ENCODE data around the gene GRB10. TPM values are rescaled to one million over a fixed set of nuclear protein-coding genes. Genes with fewer than 3 reads are reported as not detected.

GRB10 gene
- total RNA-seq, 2 experiments from 2014 or later: 5.9 to 8.4 TPM

- TF ChIP-seq, protein P1, sequence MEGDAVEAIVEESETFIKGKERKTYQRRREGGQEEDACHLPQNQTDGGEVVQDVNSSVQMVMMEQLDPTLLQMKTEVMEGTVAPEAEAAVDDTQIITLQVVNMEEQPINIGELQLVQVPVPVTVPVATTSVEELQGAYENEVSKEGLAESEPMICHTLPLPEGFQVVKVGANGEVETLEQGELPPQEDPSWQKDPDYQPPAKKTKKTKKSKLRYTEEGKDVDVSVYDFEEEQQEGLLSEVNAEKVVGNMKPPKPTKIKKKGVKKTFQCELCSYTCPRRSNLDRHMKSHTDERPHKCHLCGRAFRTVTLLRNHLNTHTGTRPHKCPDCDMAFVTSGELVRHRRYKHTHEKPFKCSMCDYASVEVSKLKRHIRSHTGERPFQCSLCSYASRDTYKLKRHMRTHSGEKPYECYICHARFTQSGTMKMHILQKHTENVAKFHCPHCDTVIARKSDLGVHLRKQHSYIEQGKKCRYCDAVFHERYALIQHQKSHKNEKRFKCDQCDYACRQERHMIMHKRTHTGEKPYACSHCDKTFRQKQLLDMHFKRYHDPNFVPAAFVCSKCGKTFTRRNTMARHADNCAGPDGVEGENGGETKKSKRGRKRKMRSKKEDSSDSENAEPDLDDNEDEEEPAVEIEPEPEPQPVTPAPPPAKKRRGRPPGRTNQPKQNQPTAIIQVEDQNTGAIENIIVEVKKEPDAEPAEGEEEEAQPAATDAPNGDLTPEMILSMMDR (IDR thresholded peaks at IDR 0.05): peak; percentile 96
- Histone ChIP-seq H3K9me3 (ENCODE audit: control insufficient read depth in 1 of 2, insufficient read depth in 1 of 2, low read length in 2 of 2) (no peaks in the 10 kb centered on the region), H3K36me3 (ENCODE audit: insufficient read depth, low read length) (no peaks in the 10 kb centered on the region), H3K4me3 (ENCODE audit: low read length) (no peak overlapping the region), H3K27ac (ENCODE audit: low read depth in 1 of 2, low read length in 2 of 2) (no peak overlapping the region), H3K4me1 (ENCODE audit: insufficient read depth, low read length) (peaks cover 6% of the 10 kb centered on the region), H3K27me3 (ENCODE audit: control insufficient read depth in 1 of 2, insufficient read depth in 2 of 2, low read length in 2 of 2) (peaks cover 0 to 4% of the 10 kb centered on the region in 2 experiments)
- Mint-ChIP-seq H3K27me3 (peaks cover 7% of the 10 kb centered on the region), H3K4me3 (no peak overlapping the region), H3K36me3 (ENCODE audit: low read depth) (no peaks in the 10 kb centered on the region), H3K4me1 (ENCODE audit: low read depth) (no peaks in the 10 kb centered on the region), H3K9me3 (peaks cover 2% of the 10 kb centered on the region), H3K27ac (no peak overlapping the region)
- ChIA-PET POLR2A (interaction anchor here (1.3 kb wide), 1 partner anchor 165 kb away, joined by 4 read pairs; no protein-coding TSS in a partner anchor), CTCF (interaction anchor here (0.7 to 1.4 kb wide), 3 partner anchors 18 to 165 kb away, joined by 3 read pairs; no protein-coding TSS in a partner anchor)
- intact Hi-C loops (cut with DNase I, micrococcal nuclease): loop anchor here (1.0 to 2.0 kb wide), 7 partner anchors 37 to 540 kb away; partner anchors contain the start of gene ZPBP (in 1 of the 2)
- ATAC-seq (ENCODE audit: poor library complexity) (peak; percentile 76), DNase-seq (peak; percentile 31 to 78 (median 48))
Measured at GRCh38 chr7:50632561-50633413, 149.9 kb downstream of the GRB10 start.

GRCh38 chr7:50631639-50632038 lies 151.1 kb downstream of the GRB10 start:
- Histone ChIP-seq H3K4me1 (ENCODE audit: insufficient read depth, low read length) (peaks cover 6% of the 10 kb centered on the region), H3K27ac (ENCODE audit: low read depth in 1 of 2, low read length in 2 of 2) (no peak overlapping the region), H3K9me3 (ENCODE audit: control insufficient read depth in 1 of 2, insufficient read depth in 1 of 2, low read length in 2 of 2) (no peaks in the 10 kb centered on the region), H3K36me3 (ENCODE audit: insufficient read depth, low read length) (no peaks in the 10 kb centered on the region), H3K4me3 (ENCODE audit: low read length) (no peak overlapping the region), H3K27me3 (ENCODE audit: control insufficient read depth in 1 of 2, insufficient read depth in 2 of 2, low read length in 2 of 2) (peaks cover 0 to 4% of the 10 kb centered on the region in 2 experiments)
- no peaks in the 10 kb centered on the region for H3K9me3 Mint-ChIP-seq
- DNase-seq (no peak), ATAC-seq (ENCODE audit: poor library complexity) (no peak)
- H3K27me3 Mint-ChIP-seq: peaks cover 7% of the 10 kb centered on the region
- CTCF ChIA-PET: no interaction called here
- TF ChIP-seq, protein P1 (IDR thresholded peaks at IDR 0.05): no peak
- H3K4me1 Mint-ChIP-seq (ENCODE audit: low read depth): no peaks in the 10 kb centered on the region
- no peak overlapping the region for H3K4me3 Mint-ChIP-seq
- POLR2A ChIA-PET: no interaction called here
- H3K27ac Mint-ChIP-seq: no peak overlapping the region
- intact Hi-C loops (cut with DNase I, micrococcal nuclease): loop anchor here in 1 of 2 experiments (2.0 kb wide), 4 partner anchors 37 to 539 kb away; partner anchors contain the start of gene ZPBP
- H3K36me3 Mint-ChIP-seq (ENCODE audit: low read depth): no peaks in the 10 kb centered on the region

DNA sequence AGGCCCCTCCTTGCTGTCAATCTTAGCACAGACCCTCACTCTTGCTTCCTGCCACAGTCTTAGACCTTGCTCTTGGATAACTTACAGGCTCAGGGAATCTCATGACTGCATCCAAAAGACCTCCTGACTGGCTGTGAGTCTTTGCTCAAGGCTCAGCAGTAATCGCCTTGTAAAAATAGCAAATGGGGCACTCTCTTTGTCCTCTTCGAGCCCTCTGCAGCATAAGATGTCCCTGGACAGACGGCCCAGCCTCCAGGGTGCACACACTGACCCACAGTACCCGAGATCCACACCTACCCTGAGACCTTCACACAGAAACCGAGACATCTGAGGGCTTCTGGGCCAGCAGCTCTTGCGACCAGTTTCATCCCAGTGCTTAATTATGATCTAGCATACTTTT lies 151.6 kb downstream of the GRB10 start:
- Histone ChIP-seq H3K27ac (ENCODE audit: low read depth in 1 of 2, low read length in 2 of 2) (no peak overlapping the region), H3K4me1 (ENCODE audit: insufficient read depth, low read length) (peaks cover 6% of the 10 kb centered on the region), H3K27me3 (ENCODE audit: control insufficient read depth in 1 of 2, insufficient read depth in 2 of 2, low read length in 2 of 2) (peaks cover 0 to 4% of the 10 kb centered on the region in 2 experiments), H3K4me3 (ENCODE audit: low read length) (no peak overlapping the region), H3K9me3 (ENCODE audit: control insufficient read depth in 1 of 2, insufficient read depth in 1 of 2, low read length in 2 of 2) (no peaks in the 10 kb centered on the region), H3K36me3 (ENCODE audit: insufficient read depth, low read length) (no peaks in the 10 kb centered on the region)
- intact Hi-C loops (cut with DNase I, micrococcal nuclease): no loop called here
- no peak overlapping the region for H3K4me3 Mint-ChIP-seq
- H3K27ac Mint-ChIP-seq: no peak overlapping the region
- TF ChIP-seq, protein P1 (IDR thresholded peaks at IDR 0.05): no peak
- H3K27me3 Mint-ChIP-seq: peaks cover 7% of the 10 kb centered on the region
- H3K4me1 Mint-ChIP-seq (ENCODE audit: low read depth): no peaks in the 10 kb centered on the region
- ChIA-PET CTCF (no interaction called here), POLR2A (no interaction called here)
- DNase-seq (no peak), ATAC-seq (ENCODE audit: poor library complexity) (no peak)
- H3K36me3 Mint-ChIP-seq (ENCODE audit: low read depth): no peaks in the 10 kb centered on the region
- H3K9me3 Mint-ChIP-seq: no peaks in the 10 kb centered on the region
